ENCODE results near the gene BDKRB1. TPM values are rescaled to one million over a fixed set of nuclear protein-coding genes. Genes with fewer than 3 reads are reported as not detected.

BDKRB1 gene
- total RNA-seq, 4 donors from 2014 or later: 0.63 to 2.4 (median 2.2) TPM; not detected in 1

GRCh38 chr14:96263347-96264199, 7.6 kb downstream of the BDKRB1 start:
- no peak for TF ChIP-seq EP300 (IDR thresholded peaks at IDR 0.05)
- TF ChIP-seq POLR2A (IDR thresholded peaks at IDR 0.05): no peak
- TF ChIP-seq, protein P1, sequence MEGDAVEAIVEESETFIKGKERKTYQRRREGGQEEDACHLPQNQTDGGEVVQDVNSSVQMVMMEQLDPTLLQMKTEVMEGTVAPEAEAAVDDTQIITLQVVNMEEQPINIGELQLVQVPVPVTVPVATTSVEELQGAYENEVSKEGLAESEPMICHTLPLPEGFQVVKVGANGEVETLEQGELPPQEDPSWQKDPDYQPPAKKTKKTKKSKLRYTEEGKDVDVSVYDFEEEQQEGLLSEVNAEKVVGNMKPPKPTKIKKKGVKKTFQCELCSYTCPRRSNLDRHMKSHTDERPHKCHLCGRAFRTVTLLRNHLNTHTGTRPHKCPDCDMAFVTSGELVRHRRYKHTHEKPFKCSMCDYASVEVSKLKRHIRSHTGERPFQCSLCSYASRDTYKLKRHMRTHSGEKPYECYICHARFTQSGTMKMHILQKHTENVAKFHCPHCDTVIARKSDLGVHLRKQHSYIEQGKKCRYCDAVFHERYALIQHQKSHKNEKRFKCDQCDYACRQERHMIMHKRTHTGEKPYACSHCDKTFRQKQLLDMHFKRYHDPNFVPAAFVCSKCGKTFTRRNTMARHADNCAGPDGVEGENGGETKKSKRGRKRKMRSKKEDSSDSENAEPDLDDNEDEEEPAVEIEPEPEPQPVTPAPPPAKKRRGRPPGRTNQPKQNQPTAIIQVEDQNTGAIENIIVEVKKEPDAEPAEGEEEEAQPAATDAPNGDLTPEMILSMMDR (IDR thresholded peaks at IDR 0.05): no peak
- Histone ChIP-seq H3K27me3 (no peaks in the 10 kb centered on the region), H3K27ac (no peak overlapping the region), H3K4me3 (no peak overlapping the region), H3K36me3 (no peaks in the 10 kb centered on the region), H3K4me1 (peaks cover 0 to under 1% (median 0%) of the 10 kb centered on the region in 4 donors), H3K9me3 (peaks cover 0 to 8% (median 0%) of the 10 kb centered on the region in 4 donors)
- no peak for DNase-seq (ENCODE audit: low spot score in 2 of 2)
- WGBS, 2 donors: 84 to 88% methylated on average over 17 to 20 of the region's 20 CpGs

- Histone ChIP-seq H3K9me3 (peaks cover 0 to 8% (median 0%) of the 10 kb centered on the region in 4 donors), H3K4me1 (peaks cover 0 to 5% (median 0%) of the 10 kb centered on the region in 4 donors), H3K4me3 (no peak overlapping the region), H3K27me3 (no peaks in the 10 kb centered on the region), H3K27ac (no peak overlapping the region), H3K36me3 (no peaks in the 10 kb centered on the region)
- TF ChIP-seq EP300 (IDR thresholded peaks at IDR 0.05) (no peak), POLR2A (IDR thresholded peaks at IDR 0.05) (no peak)
- TF ChIP-seq, protein P1 (IDR thresholded peaks at IDR 0.05): no peak
- WGBS, 2 donors: 94 to 96% methylated on average over 14 of the region's 14 CpGs
- no peak for DNase-seq (ENCODE audit: low spot score in 2 of 2)
Measured at GRCh38 chr14:96264200-96264553, 8.2 kb downstream of the BDKRB1 start.

DNA sequence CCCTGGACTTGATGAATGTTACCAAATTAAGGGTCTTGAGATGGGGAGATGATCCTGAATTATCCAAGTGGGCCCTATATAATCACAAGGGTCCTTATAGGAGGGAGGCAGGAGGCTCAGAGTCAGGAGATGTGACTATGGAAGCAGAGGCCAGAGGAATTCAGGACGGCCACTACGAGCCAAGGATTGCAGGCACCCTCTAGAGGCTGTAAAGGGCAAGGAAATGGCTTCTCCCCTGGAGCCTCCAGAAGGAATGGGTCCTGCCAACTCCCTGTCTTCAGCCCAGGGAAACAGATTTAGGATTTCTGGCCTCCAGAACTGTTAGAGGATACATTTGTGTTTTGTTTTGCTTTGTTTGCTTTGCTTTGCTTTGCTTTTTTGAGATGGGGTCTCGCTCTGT, 8.8 kb downstream of the BDKRB1 start:
- H3K36me3 ChIP-seq: no peaks in the 10 kb centered on the region
- 55 to 90% methylated on average over 3 of the region's 3 CpGs for WGBS, 2 donors
- H3K9me3 ChIP-seq: peaks cover 0 to 2% (median 0%) of the 10 kb centered on the region in 4 donors
- no peak overlapping the region for H3K27ac ChIP-seq
- TF ChIP-seq EP300 (IDR thresholded peaks at IDR 0.05) (no peak), POLR2A (IDR thresholded peaks at IDR 0.05) (no peak)
- TF ChIP-seq, protein P1 (IDR thresholded peaks at IDR 0.05): no peak
- no peak overlapping the region for H3K4me3 ChIP-seq
- H3K27me3 ChIP-seq: no peaks in the 10 kb centered on the region
- H3K4me1 ChIP-seq: peaks cover 0 to 8% (median 0%) of the 10 kb centered on the region in 4 donors
- DNase-seq (ENCODE audit: low spot score in 2 of 2): no peak

DNA sequence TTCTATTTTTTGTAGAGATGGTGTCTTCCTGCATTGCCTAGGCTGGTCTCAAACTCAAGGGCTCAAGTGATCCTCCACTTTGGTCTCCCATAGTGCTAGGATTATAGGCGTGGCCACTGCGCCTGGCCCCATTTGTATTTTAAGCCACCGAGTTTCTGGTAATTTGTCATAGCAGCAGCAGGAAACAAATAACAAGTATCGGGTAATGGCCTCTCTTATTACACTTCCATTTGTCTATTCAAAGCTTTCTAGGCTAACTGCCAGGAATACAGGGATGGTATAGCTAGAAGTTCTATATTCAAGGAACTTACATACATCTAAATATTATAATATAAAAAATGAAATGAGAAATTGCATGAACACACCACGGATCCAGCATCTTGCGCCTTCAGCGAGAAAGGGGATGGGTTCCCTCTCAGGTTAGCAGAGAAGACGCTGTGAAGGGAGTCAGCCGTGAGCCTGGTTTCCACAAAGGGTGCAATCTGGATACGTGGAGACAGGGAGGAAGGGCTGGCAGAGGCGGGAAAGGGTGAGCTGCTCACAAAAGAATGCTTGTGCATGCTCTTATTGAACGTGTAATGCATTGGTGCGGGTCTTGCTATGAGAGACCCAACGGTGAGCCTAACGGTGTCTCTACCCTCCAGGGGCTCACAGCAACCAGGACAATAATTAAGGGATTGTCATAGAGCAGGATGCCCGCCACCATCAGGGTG, 9.5 kb downstream of the BDKRB1 start:
- Histone ChIP-seq H3K4me3 (no peak overlapping the region), H3K9me3 (no peaks in the 10 kb centered on the region), H3K27me3 (no peaks in the 10 kb centered on the region), H3K4me1 (peaks cover 0 to 8% (median 0%) of the 10 kb centered on the region in 4 donors), H3K27ac (no peak overlapping the region), H3K36me3 (no peaks in the 10 kb centered on the region)
- DNase-seq (ENCODE audit: low spot score in 2 of 2): no peak
- WGBS, 2 donors: 56 to 58% methylated on average over 16 of the region's 16 CpGs
- TF ChIP-seq, protein P1 (IDR thresholded peaks at IDR 0.05): no peak
- TF ChIP-seq POLR2A (IDR thresholded peaks at IDR 0.05) (no peak), EP300 (IDR thresholded peaks at IDR 0.05) (no peak)

GRCh38 chr14:96267336-96267735, 11.3 kb downstream of the BDKRB1 start:
- Histone ChIP-seq H3K9me3 (peaks cover 0 to 17% (median 0%) of the 10 kb centered on the region in 4 donors), H3K4me3 (no peak overlapping the region), H3K4me1 (peaks cover 0 to 8% (median 0%) of the 10 kb centered on the region in 4 donors), H3K36me3 (no peaks in the 10 kb centered on the region), H3K27me3 (no peaks in the 10 kb centered on the region), H3K27ac (no peak overlapping the region)
- WGBS, 2 donors: 11 to 15% methylated on average over 3 of the region's 3 CpGs
- DNase-seq (ENCODE audit: low spot score in 2 of 2): no peak
- TF ChIP-seq POLR2A (IDR thresholded peaks at IDR 0.05) (no peak), EP300 (IDR thresholded peaks at IDR 0.05) (no peak)
- TF ChIP-seq, protein P1 (IDR thresholded peaks at IDR 0.05): no peak

Data from tibial nerve (tissue), 4 donors.